Measurements from ENCODE around the gene EML4. TPM values are rescaled to one million over a fixed set of nuclear protein-coding genes. Genes with fewer than 3 reads are reported as not detected.

EML4 gene
- total and polyA plus RNA-seq, 2 donors from 2014 or later = 13.0 to 53.6 TPM

GRCh38 chr2:42315844-42316470 lies 146.8 kb downstream of the EML4 start:
- DNase-seq (no peak), FAIRE-seq (no peak)
- intact Hi-C loops (cut with DNase I) = no loop called here
- Histone ChIP-seq H3K4me3 (ENCODE audit: low read length in 3 of 3) (no peak overlapping the region), H3K9ac (ENCODE audit: low read length in 3 of 3) (no peak overlapping the region), H3K9me3 (ENCODE audit: control insufficient read depth in 2 of 3, insufficient read depth in 1 of 3, low read length in 3 of 3) (no peaks in the 10 kb centered on the region), H3K27ac (ENCODE audit: low read depth in 2 of 2, low read length in 2 of 2) (no peak overlapping the region), H3K36me3 (ENCODE audit: control insufficient read depth in 2 of 3, insufficient read depth in 3 of 3, low read length in 3 of 3) (peaks cover 7 to 15% (median 15%) of the 10 kb centered on the region in 3 donors), H3K4me1 (ENCODE audit: control insufficient read depth in 2 of 3, insufficient read depth in 2 of 3, low read depth in 1 of 3, low read length in 3 of 3) (no peaks in the 10 kb centered on the region), H3K27me3 (ENCODE audit: control insufficient read depth, insufficient read depth, low read length) (no peaks in the 10 kb centered on the region)
- no peak for TF ChIP-seq CTCF (IDR thresholded peaks at IDR 0.05; ENCODE audit: borderline replicate concordance, extremely low read depth, insufficient read depth)

DNA sequence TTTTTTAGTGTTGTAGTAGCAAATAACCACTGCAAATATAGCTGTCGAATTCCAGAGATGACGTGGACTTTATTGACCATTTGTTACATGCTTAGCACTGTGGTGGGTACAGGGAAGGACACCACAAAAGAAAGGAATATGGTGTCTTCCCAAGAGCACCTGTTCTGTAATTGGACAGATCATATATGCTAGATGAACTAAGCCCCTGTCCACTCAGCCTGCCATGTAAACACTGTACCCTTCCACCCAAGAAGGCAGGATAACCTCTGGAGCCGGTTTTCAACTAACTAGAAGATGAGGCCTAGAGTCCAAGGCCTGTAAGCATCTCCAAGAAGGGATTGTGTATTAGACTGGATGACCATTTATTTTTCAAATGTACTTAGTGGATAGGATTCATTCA lies 147.8 kb downstream of the EML4 start:
- no peak overlapping the region for H3K4me3 ChIP-seq (ENCODE audit: low read length in 3 of 3)
- peaks cover 7 to 15% (median 15%) of the 10 kb centered on the region in 3 donors for H3K36me3 ChIP-seq (ENCODE audit: control insufficient read depth in 2 of 3, insufficient read depth in 3 of 3, low read length in 3 of 3)
- H3K4me1 ChIP-seq (ENCODE audit: control insufficient read depth in 2 of 3, insufficient read depth in 2 of 3, low read depth in 1 of 3, low read length in 3 of 3) = peaks cover 0 to 4% (median 0%) of the 10 kb centered on the region in 3 donors
- H3K9me3 ChIP-seq (ENCODE audit: control insufficient read depth in 2 of 3, insufficient read depth in 1 of 3, low read length in 3 of 3) = no peaks in the 10 kb centered on the region
- H3K27me3 ChIP-seq (ENCODE audit: control insufficient read depth, insufficient read depth, low read length) = no peaks in the 10 kb centered on the region
- no peak for FAIRE-seq
- no peak for DNase-seq
- no peak overlapping the region for H3K27ac ChIP-seq (ENCODE audit: low read depth in 2 of 2, low read length in 2 of 2)
- TF ChIP-seq CTCF (IDR thresholded peaks at IDR 0.05; ENCODE audit: borderline replicate concordance, extremely low read depth, insufficient read depth) = no peak
- intact Hi-C loops (cut with DNase I) = no loop called here
- no peak overlapping the region for H3K9ac ChIP-seq (ENCODE audit: low read length in 3 of 3)

DNA sequence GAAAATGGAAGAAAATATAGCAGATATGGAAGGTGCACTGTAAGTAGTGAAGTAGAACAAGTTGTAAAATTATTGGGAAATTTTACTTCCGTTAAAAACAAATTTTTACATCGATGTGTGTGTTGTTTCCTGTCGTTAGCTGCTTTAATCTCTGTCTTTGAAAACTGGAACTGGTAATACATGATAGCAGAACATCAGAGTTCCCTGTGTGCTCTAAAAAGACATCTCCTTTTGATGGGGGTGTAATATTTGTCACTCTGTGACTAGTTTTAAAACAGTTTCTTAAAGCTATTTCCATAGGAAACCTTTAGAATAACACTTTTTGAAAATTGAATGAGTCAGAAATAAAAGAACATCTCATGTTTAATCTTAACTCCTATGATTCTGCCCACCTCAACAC lies 148.3 kb downstream of the EML4 start:
- H3K27ac ChIP-seq (ENCODE audit: low read depth in 2 of 2, low read length in 2 of 2) = no peak overlapping the region
- no peak overlapping the region for H3K9ac ChIP-seq (ENCODE audit: low read length in 3 of 3)
- no peak for FAIRE-seq
- H3K9me3 ChIP-seq (ENCODE audit: control insufficient read depth in 2 of 3, insufficient read depth in 1 of 3, low read length in 3 of 3) = no peaks in the 10 kb centered on the region
- DNase-seq = no peak
- H3K4me3 ChIP-seq (ENCODE audit: low read length in 3 of 3) = no peak overlapping the region
- H3K4me1 ChIP-seq (ENCODE audit: control insufficient read depth in 2 of 3, insufficient read depth in 2 of 3, low read depth in 1 of 3, low read length in 3 of 3) = peaks cover 0 to 4% (median 0%) of the 10 kb centered on the region in 3 donors
- TF ChIP-seq CTCF (IDR thresholded peaks at IDR 0.05; ENCODE audit: borderline replicate concordance, extremely low read depth, insufficient read depth) = no peak
- peaks cover 7 to 15% (median 15%) of the 10 kb centered on the region in 3 donors for H3K36me3 ChIP-seq (ENCODE audit: control insufficient read depth in 2 of 3, insufficient read depth in 3 of 3, low read length in 3 of 3)
- H3K27me3 ChIP-seq (ENCODE audit: control insufficient read depth, insufficient read depth, low read length) = no peaks in the 10 kb centered on the region
- intact Hi-C loops (cut with DNase I) = no loop called here

DNA sequence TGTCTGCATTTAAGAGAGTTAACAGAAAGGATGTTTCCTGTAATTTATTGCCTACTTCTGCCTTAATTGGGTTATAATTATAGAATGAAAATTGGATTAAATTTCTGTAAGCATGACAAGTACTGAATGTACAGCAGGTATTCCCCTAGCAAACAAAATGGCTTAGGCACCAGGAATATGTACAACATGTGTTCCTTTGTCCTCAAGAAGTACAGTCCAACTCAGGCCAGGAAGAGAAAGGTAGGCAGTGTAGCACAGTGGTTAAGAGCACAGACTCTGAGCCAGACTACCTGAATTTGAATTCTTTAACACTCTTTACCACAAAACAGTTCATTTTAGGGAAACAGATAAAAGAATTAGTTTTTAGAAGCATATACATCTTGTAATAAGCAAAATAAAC lies 148.8 kb downstream of the EML4 start:
- FAIRE-seq (no peak), DNase-seq (no peak)
- Histone ChIP-seq H3K4me1 (ENCODE audit: control insufficient read depth in 2 of 3, insufficient read depth in 2 of 3, low read depth in 1 of 3, low read length in 3 of 3) (peaks cover 0 to 4% (median 0%) of the 10 kb centered on the region in 3 donors), H3K9me3 (ENCODE audit: control insufficient read depth in 2 of 3, insufficient read depth in 1 of 3, low read length in 3 of 3) (no peaks in the 10 kb centered on the region), H3K27ac (ENCODE audit: low read depth in 2 of 2, low read length in 2 of 2) (no peak overlapping the region), H3K9ac (ENCODE audit: low read length in 3 of 3) (no peak overlapping the region), H3K36me3 (ENCODE audit: control insufficient read depth in 2 of 3, insufficient read depth in 3 of 3, low read length in 3 of 3) (peaks cover 7 to 15% (median 15%) of the 10 kb centered on the region in 3 donors), H3K4me3 (ENCODE audit: low read length in 3 of 3) (no peak overlapping the region), H3K27me3 (ENCODE audit: control insufficient read depth, insufficient read depth, low read length) (no peaks in the 10 kb centered on the region)
- intact Hi-C loops (cut with DNase I) = no loop called here
- no peak for TF ChIP-seq CTCF (IDR thresholded peaks at IDR 0.05; ENCODE audit: borderline replicate concordance, extremely low read depth, insufficient read depth)
